ENCODE measurements around the gene TNC. TPM values are rescaled to one million over a fixed set of nuclear protein-coding genes. Genes with fewer than 3 reads are reported as not detected.

Gene TNC
- total RNA-seq, 2 experiments from 2014 or later: 0.05 to 0.22 TPM

GRCh38 chr9:115106001-115106400 is 12.0 kb downstream of the TNC start:
- intact Hi-C loops (cut with micrococcal nuclease): no loop called here
- Mint-ChIP-seq H3K27ac (no peak overlapping the region), H3K9me3 (no peaks in the 10 kb centered on the region), H3K4me1 (ENCODE audit: low read depth) (peaks cover 8% of the 10 kb centered on the region), H3K4me3 (no peak overlapping the region), H3K27me3 (peaks cover 18% of the 10 kb centered on the region), H3K36me3 (ENCODE audit: low read depth) (no peaks in the 10 kb centered on the region)
- DNase-seq (no peak), ATAC-seq (no peak)
- TF ChIP-seq, protein P1, sequence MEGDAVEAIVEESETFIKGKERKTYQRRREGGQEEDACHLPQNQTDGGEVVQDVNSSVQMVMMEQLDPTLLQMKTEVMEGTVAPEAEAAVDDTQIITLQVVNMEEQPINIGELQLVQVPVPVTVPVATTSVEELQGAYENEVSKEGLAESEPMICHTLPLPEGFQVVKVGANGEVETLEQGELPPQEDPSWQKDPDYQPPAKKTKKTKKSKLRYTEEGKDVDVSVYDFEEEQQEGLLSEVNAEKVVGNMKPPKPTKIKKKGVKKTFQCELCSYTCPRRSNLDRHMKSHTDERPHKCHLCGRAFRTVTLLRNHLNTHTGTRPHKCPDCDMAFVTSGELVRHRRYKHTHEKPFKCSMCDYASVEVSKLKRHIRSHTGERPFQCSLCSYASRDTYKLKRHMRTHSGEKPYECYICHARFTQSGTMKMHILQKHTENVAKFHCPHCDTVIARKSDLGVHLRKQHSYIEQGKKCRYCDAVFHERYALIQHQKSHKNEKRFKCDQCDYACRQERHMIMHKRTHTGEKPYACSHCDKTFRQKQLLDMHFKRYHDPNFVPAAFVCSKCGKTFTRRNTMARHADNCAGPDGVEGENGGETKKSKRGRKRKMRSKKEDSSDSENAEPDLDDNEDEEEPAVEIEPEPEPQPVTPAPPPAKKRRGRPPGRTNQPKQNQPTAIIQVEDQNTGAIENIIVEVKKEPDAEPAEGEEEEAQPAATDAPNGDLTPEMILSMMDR (IDR thresholded peaks at IDR 0.05): no peak
- ChIA-PET POLR2A (no interaction called here), CTCF (no interaction called here)

GRCh38 chr9:115104908-115105307 is 13.0 kb downstream of the TNC start:
- no peak for DNase-seq
- CTCF ChIA-PET: no interaction called here
- Mint-ChIP-seq H3K9me3 (no peaks in the 10 kb centered on the region), H3K27me3 (peaks cover 16% of the 10 kb centered on the region), H3K4me3 (no peak overlapping the region), H3K36me3 (ENCODE audit: low read depth) (no peaks in the 10 kb centered on the region), H3K4me1 (ENCODE audit: low read depth) (peaks cover 8% of the 10 kb centered on the region), H3K27ac (no peak overlapping the region)
- TF ChIP-seq, protein P1 (IDR thresholded peaks at IDR 0.05): no peak
- POLR2A ChIA-PET: no interaction called here
- ATAC-seq: no peak
- intact Hi-C loops (cut with micrococcal nuclease): no loop called here

DNA sequence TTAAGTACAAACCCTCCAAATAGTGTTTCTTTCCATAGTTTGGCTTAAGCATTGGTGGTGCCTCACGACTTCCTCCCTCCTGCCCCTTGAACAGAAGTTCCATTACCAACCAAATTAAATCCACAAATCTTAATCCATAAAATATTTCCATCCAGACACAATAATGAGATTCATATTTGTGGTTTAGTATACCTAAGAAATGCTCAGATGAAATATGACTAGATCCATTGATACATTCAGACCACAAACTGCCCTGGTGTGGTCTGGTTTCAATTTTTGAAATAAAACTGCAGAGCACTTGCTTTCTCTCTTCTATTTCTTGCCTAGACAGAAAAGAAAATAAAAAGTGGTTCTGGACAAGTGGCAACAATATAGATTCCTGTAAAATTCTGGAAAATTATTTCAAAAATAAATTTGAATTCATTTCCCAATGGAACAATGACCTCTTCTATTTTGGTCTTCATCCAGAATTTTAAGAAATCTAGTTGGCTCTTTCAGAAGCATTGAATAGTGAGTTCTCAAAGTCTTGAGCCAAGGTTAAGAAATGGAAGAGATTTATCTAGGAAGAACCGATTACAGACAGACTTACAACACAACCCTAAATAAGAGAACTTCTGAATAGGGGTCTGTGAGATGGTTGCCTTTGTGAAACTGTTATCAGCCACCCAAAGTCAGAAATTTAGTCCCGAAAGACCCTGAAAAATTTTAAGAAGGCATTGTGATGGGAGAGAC is 14.0 kb downstream of the TNC start:
- H3K9me3 Mint-ChIP-seq: no peaks in the 10 kb centered on the region
- DNase-seq (no peak), ATAC-seq (no peak)
- H3K4me1 Mint-ChIP-seq (ENCODE audit: low read depth): peaks cover 8% of the 10 kb centered on the region
- H3K27me3 Mint-ChIP-seq: peaks cover 14% of the 10 kb centered on the region
- CTCF ChIA-PET: no interaction called here
- intact Hi-C loops (cut with micrococcal nuclease): no loop called here
- H3K4me3 Mint-ChIP-seq: no peak overlapping the region
- POLR2A ChIA-PET: no interaction called here
- H3K27ac Mint-ChIP-seq: no peak overlapping the region
- TF ChIP-seq, protein P1 (IDR thresholded peaks at IDR 0.05): no peak
- H3K36me3 Mint-ChIP-seq (ENCODE audit: low read depth): no peaks in the 10 kb centered on the region

DNA sequence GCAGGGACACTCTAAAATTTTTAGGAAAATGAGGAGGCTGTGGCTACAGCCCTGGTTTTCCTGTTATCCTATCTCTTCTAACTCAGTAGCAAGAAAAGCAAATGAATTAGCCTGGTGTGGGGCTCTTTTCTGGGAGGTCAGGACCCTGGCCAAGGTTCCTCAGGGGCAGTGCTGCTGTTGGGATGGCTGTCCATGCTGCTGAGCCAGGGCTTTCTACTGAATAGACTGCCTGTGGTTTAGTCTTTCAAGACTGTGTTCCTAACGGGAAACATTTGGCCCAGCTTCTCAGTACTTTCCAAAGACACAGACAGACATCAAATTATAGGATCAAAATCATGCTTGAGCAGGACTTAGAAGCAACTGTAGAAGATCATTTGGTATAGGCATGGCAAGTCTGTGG is 18.1 kb downstream of the TNC start:
- POLR2A ChIA-PET: no interaction called here
- ATAC-seq (no peak), DNase-seq (no peak)
- Mint-ChIP-seq H3K27me3 (peaks cover 15% of the 10 kb centered on the region), H3K9me3 (peaks cover 1% of the 10 kb centered on the region), H3K36me3 (ENCODE audit: low read depth) (no peaks in the 10 kb centered on the region), H3K27ac (no peak overlapping the region), H3K4me3 (no peak overlapping the region), H3K4me1 (ENCODE audit: low read depth) (no peaks in the 10 kb centered on the region)
- CTCF ChIA-PET: no interaction called here
- TF ChIP-seq, protein P1 (IDR thresholded peaks at IDR 0.05): no peak
- intact Hi-C loops (cut with micrococcal nuclease): no loop called here

DNA sequence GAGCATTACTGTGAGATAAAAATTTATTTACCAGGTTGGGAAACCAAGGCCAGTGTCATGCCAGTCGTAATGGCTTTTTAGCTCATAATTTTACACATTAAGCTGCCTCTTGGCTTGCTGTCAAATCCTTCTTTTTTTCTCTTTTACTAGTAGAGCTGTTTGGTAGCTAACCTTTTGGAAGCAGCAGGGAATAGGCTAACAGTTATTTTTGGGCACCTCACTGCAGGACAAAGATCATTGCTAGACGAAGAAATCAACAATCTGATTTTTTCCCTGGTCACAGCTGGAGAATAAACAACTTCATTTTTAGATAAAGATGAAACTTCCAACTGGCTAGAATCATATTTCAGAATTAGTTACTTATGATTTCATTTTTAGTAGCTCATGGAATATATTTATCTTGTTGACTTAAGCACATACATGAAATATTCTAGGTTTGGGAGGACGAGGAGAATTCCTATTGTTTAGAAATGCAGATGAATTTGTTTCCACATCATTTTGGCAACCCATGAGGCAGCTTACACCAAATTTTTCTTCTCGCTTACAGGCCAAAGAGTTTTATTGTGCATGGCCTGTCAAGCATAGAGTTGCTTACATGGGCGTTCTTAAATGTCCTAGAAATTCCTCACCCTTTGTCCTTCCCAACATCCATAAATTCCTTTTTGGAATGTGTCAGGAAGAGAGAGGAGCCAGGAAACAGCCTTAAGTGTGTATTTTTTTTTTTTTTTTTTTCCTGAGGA is 19.6 kb downstream of the TNC start:
- peaks cover 12% of the 10 kb centered on the region for H3K27me3 Mint-ChIP-seq
- ChIA-PET POLR2A (interaction anchor here (0.9 kb wide), 1 partner anchor 13 kb away, joined by 3 read pairs; no protein-coding TSS in a partner anchor), CTCF (no interaction called here)
- H3K27ac Mint-ChIP-seq: no peak overlapping the region
- H3K9me3 Mint-ChIP-seq: peaks cover 2% of the 10 kb centered on the region
- no peaks in the 10 kb centered on the region for H3K36me3 Mint-ChIP-seq (ENCODE audit: low read depth)
- no peaks in the 10 kb centered on the region for H3K4me1 Mint-ChIP-seq (ENCODE audit: low read depth)
- intact Hi-C loops (cut with micrococcal nuclease): no loop called here
- DNase-seq (no peak), ATAC-seq (no peak)
- no peak overlapping the region for H3K4me3 Mint-ChIP-seq
- TF ChIP-seq, protein P1 (IDR thresholded peaks at IDR 0.05): no peak

Data from activated CD8-positive, alpha-beta T cell treated with anti-CD3 and anti-CD28 coated beads for 36 hours (primary cell).